ENCODE data around the gene HACD2.

The HACD2 gene

DNA sequence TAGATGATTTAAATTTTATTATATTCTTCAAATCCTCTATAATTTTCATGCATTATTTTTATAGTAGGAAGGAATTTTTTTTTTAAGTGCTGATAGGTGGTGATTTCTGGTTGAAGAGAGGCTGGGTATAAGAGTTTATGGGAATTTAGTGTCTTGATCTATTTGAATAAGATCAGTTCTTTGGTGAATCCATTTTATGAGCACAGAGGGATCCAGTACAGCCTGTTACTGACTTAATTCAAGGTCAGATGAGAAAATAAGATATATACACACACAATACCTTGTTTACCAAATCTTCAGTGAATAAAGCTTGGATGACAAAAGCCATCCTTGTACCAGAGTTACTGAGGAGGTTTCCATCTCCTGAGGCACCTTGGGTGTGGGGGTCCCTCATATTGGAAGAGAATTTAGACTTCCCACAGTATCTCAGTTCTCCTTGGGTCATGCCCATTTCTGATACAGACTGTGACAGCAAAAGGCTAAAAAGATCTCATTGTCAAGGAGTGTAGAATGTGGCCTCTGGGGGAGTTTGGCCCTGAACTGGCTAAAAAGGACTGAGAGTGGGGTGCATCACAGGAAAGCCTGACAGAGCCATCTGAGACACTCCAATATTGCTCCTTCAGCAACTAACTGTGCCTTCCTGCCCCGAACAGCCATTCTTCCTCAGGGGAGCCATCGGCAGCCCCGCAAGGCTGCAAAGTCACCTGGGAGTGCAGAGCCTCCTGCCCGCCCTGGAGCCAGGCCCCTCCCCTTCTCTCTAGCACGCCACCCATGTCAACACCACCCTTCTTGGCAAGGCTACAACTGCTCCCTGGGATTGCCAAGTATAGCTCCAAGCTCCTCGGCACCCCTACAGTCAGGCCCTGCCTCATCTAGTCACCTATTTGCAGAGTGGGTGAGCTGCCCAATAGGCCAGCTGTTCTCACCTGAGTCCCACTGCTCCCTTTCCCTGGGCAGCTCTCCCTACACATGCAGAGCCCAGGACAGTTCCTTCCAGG, 43.1 kb upstream of the HACD2 start:
- TF ChIP-seq, protein P1, sequence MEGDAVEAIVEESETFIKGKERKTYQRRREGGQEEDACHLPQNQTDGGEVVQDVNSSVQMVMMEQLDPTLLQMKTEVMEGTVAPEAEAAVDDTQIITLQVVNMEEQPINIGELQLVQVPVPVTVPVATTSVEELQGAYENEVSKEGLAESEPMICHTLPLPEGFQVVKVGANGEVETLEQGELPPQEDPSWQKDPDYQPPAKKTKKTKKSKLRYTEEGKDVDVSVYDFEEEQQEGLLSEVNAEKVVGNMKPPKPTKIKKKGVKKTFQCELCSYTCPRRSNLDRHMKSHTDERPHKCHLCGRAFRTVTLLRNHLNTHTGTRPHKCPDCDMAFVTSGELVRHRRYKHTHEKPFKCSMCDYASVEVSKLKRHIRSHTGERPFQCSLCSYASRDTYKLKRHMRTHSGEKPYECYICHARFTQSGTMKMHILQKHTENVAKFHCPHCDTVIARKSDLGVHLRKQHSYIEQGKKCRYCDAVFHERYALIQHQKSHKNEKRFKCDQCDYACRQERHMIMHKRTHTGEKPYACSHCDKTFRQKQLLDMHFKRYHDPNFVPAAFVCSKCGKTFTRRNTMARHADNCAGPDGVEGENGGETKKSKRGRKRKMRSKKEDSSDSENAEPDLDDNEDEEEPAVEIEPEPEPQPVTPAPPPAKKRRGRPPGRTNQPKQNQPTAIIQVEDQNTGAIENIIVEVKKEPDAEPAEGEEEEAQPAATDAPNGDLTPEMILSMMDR (IDR thresholded peaks at IDR 0.05): no peak

DNA sequence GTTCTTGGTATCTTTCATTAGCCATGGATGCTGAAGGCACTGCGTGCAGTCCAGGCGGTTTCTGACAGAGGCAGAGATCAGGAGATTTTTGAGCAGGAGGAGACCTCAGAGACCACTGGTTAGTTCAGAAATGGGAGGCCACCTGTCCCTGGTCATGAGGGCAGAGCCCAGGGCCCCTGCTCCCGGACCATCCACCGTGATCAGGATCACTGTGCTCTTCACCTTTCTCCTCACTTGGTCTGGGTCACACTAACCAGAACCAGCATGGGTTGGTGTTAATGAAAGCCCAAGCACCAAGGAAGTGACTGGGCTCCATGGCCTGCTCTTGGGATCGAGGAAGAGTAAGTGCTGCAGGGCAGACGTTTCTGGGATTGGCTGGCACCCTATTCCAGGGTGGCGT, 42.0 kb upstream of the HACD2 start:
- TF ChIP-seq, protein P1 (IDR thresholded peaks at IDR 0.05): no peak

DNA sequence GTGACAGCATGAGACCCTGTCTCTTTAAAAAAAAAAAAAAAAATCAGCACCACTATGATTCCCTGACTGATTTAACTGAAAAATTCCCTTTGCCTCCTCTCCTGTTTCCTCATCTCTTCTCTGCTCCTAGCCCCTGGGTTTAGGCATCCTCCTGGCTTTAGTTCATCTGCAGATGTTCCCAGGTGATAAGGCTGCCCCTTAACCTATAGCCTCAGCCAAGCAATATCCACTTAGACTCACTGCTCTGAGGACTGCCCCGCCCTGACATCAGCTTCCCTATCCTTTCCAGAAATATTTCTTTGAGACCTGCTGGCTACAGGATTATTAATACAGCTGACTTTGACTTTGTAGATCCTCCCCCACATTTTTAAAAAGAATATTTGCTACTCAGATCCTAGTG, 39.4 kb upstream of the HACD2 start:
- TF ChIP-seq, protein P1 (IDR thresholded peaks at IDR 0.05): no peak

DNA sequence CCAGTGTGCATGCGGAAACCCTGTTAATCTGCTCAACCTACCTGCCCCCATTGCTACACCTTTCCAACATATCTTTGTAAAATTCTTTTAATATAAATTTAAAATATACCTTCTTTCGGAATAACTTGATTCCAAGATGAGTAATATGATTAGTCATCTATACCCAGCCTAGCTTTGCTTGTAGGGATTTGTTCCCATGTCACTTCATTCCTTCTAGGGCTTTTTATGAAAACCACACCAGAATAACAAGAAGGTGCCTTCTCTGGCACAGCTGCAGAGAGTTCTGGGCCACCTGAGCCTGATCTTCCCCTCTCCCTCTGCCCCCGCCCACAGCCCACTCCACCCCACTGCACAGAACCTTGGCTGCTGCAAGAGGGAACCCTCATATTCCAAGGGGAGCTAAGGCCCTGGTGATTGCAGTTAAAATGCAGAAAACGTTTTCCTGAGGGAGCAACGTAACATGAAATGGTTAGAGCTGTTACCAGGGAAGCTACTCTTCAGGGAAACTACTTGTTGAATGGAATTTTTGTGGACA, 38.6 kb upstream of the HACD2 start:
- TF ChIP-seq, protein P1 (IDR thresholded peaks at IDR 0.05): no peak

DNA sequence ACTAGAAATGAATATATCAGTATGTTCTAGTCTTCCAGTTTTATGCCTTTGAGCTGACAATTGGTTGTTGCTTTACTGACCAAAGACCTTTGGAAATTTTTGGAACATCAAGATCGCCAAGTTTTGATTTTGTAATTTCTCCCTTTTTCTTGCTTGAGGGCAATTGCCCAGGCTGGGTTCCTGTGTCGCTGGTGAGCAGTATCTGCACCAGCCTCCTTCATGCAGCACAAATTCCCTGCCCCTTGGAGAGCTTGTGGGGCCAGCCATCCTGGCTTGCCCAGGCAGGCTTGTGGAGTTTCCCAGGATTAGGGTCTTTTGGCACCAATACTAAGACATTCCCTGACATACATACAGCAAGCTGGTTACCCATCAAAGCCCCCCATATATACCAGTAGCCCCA, 37.9 kb upstream of the HACD2 start:
- TF ChIP-seq, protein P1 (IDR thresholded peaks at IDR 0.05): no peak

DNA sequence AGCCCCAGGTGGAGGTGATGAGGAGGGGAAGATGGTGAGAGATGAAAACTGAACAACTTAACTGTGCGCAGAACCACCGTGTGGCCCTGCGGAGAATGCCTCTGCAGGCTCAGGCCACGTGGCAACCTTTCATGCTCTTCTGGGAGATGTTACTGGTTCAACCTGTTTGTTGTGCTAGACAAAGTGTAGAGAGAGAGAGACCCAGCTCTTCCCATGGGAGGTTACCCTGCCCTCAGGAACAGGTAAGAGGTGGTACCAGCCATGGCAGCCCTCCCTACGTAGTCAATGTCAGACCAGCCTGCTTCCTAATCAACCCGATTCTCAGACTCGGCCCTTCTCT, 37.0 kb upstream of the HACD2 start:
- TF ChIP-seq, protein P1 (IDR thresholded peaks at IDR 0.05): no peak

DNA sequence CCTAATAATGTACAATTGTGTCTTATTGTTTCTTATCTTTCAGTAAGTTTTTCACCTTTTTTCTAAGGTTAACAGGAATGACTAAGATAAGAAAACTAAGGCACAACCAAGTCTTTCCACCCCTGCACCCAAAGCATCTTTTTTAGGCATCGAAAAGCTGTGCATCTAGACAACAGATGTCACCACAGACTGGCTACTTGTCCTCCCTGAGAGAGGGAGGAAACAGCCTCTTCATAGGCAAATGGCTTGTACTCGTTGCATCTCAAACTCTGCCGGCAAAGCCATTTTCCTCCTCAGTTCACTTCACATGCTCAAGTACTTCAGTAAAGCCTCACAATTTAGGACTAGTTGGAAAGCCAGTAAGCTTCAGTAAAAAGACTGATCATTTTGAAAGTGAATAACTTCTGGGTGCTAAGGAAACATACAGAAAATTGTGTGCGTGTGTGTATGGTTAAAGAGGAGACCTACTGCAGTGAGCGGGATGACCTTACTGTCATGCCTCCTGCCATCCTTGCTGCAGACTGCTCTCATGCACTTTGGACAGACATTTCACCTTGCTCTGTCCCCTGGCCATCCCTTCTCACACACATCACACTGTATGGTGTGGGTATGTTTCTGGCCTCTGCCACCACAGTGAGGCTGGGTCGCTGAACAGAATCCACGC, 36.5 kb upstream of the HACD2 start:
- TF ChIP-seq, protein P1 (IDR thresholded peaks at IDR 0.05): no peak

Measured in LNCAP (cell line).